HepG2 (cell line): ENCODE measurements around the gene SF3B5. TPM values are rescaled to one million over a fixed set of nuclear protein-coding genes. Genes with fewer than 3 reads are reported as not detected.

Experiments used
- ATAC-seq: fragments of 200-7000 bp; cut with Tn5 transposase; 3 replicates; pipeline ENCODE4 v1.9.1; 2020; ENCODE audit warnings: mild to moderate bottlenecking, moderate library complexity
- BruUV-seq: library from RNA; stranded (reverse); fragments of 400-500 nt; replicated peaks from 2 replicates; lab custom pipeline; 2021; lab: Mats Ljungman, UMichigan
- CTCF ChIA-PET: fragments of 300-600 bp; formaldehyde crosslinking; extraction: SDS; loops from one replicate; lab custom pipeline; 2021; ENCODE audit warnings: low total read pairs, inconsistent platforms, low intra/inter-chr PET ratio; lab: Yijun Ruan, JAX
- POLR2A ChIA-PET: fragments of 350-600 bp; sonication (Branson Sonifier 250); formaldehyde crosslinking; loops from one replicate; lab custom pipeline; 2020; ENCODE audit warnings: antibody characterized with exemption, inconsistent platforms; lab: Yijun Ruan, JAX
- DNase-seq: peaks from one replicate; pipeline ENCODE4 v3.0.0-alpha.2; 2015; ENCODE audit warnings: low spot score
- FAIRE-seq: peaks from 3 replicates; lab custom pipeline; 2011; peaks lifted over from hg19 to GRCh38; lab: Jason Lieb, UNC
- H2AFZ ChIP-seq: one replicate; pipeline ENCODE4 v1.6.1; 2011; ENCODE audit warnings: low read length, inconsistent platforms
- H3K27ac ChIP-seq: fragments of 300-600 bp; 3 replicates; pipeline ENCODE4 v1.8.0; 2011; ENCODE audit warnings: mixed run types, mild to moderate bottlenecking, mixed read lengths, low read length, inconsistent platforms; ENCODE audit not compliant: insufficient read depth; ENCODE audit errors: extremely low read length
- H3K27me3 ChIP-seq, 2 experiments: fragments of 200-600 bp in 1 of 2; 2 replicates in 1 of 2; 3 replicates in 1 of 2; pipeline versions ENCODE4 v1.6.0 to v1.8.0; 2011; ENCODE audit warnings: low read length in 2 of 2, mild to moderate bottlenecking in 2 of 2, moderate library complexity in 2 of 2, inconsistent platforms in 1 of 2; ENCODE audit not compliant: insufficient read depth in 2 of 2, control insufficient read depth in 1 of 2
- H3K36me3 ChIP-seq, 2 experiments: fragments of 200-600 bp in 1 of 2; replicated peaks in 1 of 2; 2 replicates in 1 of 2; 3 replicates in 1 of 2; pipeline versions ENCODE4 v1.5.1 to v1.8.0; 2011; ENCODE audit warnings: low read length in 2 of 2, inconsistent platforms in 1 of 2; ENCODE audit not compliant: insufficient read depth in 2 of 2, control insufficient read depth in 1 of 2
- H3K4me1 ChIP-seq: 2 replicates; pipeline ENCODE4 v1.5.1; 2012; ENCODE audit warnings: low read length, inconsistent platforms; ENCODE audit not compliant: insufficient read depth
- H3K4me2 ChIP-seq: 2 replicates; pipeline ENCODE4 v1.6.0; 2011; ENCODE audit warnings: low read depth, low read length, inconsistent platforms
- H3K4me3 ChIP-seq, 3 experiments: fragments of 200-600 bp in 1 of 3; sonication (generic), shearing (Covaris generic) in 1 of 3; replicated peaks in 1 of 3; 2 replicates each; pipeline ENCODE4 v1.5.1; 2011 to 2016; ENCODE audit warnings: low read length in 3 of 3, inconsistent platforms in 2 of 3, low read depth in 2 of 3, mild to moderate bottlenecking in 2 of 3, control low read depth in 1 of 3, mixed read lengths in 1 of 3; ENCODE audit not compliant: insufficient read depth in 1 of 3
- H3K79me2 ChIP-seq: one replicate; pipeline ENCODE4 v1.6.1; 2011; ENCODE audit warnings: low read length, inconsistent platforms; ENCODE audit not compliant: insufficient read depth
- H3K9ac ChIP-seq: 2 replicates; pipeline ENCODE4 v1.6.0; 2011; ENCODE audit warnings: mild to moderate bottlenecking, low read depth, low read length, inconsistent platforms; ENCODE audit not compliant: insufficient read depth
- H3K9me3 ChIP-seq: 2 replicates; pipeline ENCODE4 v1.5.1; 2012; ENCODE audit warnings: mild to moderate bottlenecking, low read length
- H4K20me1 ChIP-seq: 2 replicates; pipeline ENCODE4 v1.6.0; 2011; ENCODE audit warnings: inconsistent platforms, mild to moderate bottlenecking, low read length, moderate library complexity; ENCODE audit not compliant: insufficient read depth
- ARHGAP35 ChIP-seq: sonication (generic); formaldehyde crosslinking; IDR thresholded peaks from 2 replicates; pipeline ENCODE4 v1.9.0; 2022; ENCODE audit warnings: mild to moderate bottlenecking, inconsistent platforms, moderate library complexity, missing genetic modification reagents, borderline replicate concordance
- ARID2 ChIP-seq: sonication (generic); formaldehyde crosslinking; IDR thresholded peaks from 2 replicates; pipeline ENCODE4 v1.8.1; 2022; ENCODE audit warnings: mild to moderate bottlenecking, missing genetic modification reagents, borderline replicate concordance
- BATF2 ChIP-seq: sonication (generic); formaldehyde crosslinking; IDR thresholded peaks from 2 replicates; pipeline ENCODE4 v1.8.0; 2022; ENCODE audit warnings: mild to moderate bottlenecking, missing genetic modification reagents, moderate library complexity
- EZH2 ChIP-seq: conservative IDR thresholded peaks from 2 replicates; pipeline ENCODE4 v1.6.1; 2012; ENCODE audit warnings: mild to moderate bottlenecking, low read depth, low read length, moderate library complexity
- GMEB1 ChIP-seq: sonication (generic); formaldehyde crosslinking; IDR thresholded peaks from 2 replicates; pipeline ENCODE4 v1.5.1; 2020; ENCODE audit warnings: missing genetic modification reagents, mild to moderate bottlenecking, borderline replicate concordance
- HMG20A ChIP-seq: IDR thresholded peaks from 2 replicates; pipeline ENCODE4 v1.6.1; 2016; ENCODE audit warnings: borderline replicate concordance
- KMT2B ChIP-seq: IDR thresholded peaks from 2 replicates; pipeline ENCODE4 v1.6.1; 2016; ENCODE audit warnings: missing genetic modification reagents, missing compliant biosample characterization
- MYC ChIP-seq: sonication (generic); formaldehyde crosslinking; IDR thresholded peaks from 2 replicates; pipeline ENCODE4 v1.9.0; 2021; ENCODE audit warnings: missing genetic modification reagents, borderline replicate concordance
- RFX3 ChIP-seq: IDR thresholded peaks from 2 replicates; pipeline ENCODE4 v1.6.1; 2016; ENCODE audit warnings: missing biosample characterization, missing genetic modification reagents
- SMYD3 ChIP-seq: sonication (generic); formaldehyde crosslinking; IDR thresholded peaks from 2 replicates; pipeline ENCODE4 v1.8.1; 2023; ENCODE audit warnings: mild to moderate bottlenecking, missing genetic modification reagents
- SNAPC2 ChIP-seq: sonication (generic); formaldehyde crosslinking; IDR thresholded peaks from 2 replicates; pipeline ENCODE4 v1.8.1; 2022; ENCODE audit warnings: mild to moderate bottlenecking, missing genetic modification reagents
- SNRNP70 ChIP-seq: fragments of 200-400 bp; formaldehyde crosslinking; IDR thresholded peaks from 2 replicates; pipeline ENCODE4 v1.6.1; 2017; ENCODE audit warnings: mild to moderate bottlenecking, low read depth, low read length, moderate library complexity
- TARDBP ChIP-seq: sonication (generic); formaldehyde crosslinking; IDR thresholded peaks from 2 replicates; pipeline ENCODE4 v1.8.0; 2022; ENCODE audit warnings: mild to moderate bottlenecking, missing genetic modification reagents
- ZBTB7A ChIP-seq: sonication (generic); formaldehyde crosslinking; IDR thresholded peaks from 2 replicates; pipeline ENCODE4 v1.8.0; 2022; ENCODE audit warnings: mild to moderate bottlenecking, missing genetic modification reagents
- ZNF383 ChIP-seq: sonication (generic); formaldehyde crosslinking; IDR thresholded peaks from 2 replicates; pipeline ENCODE4 v1.4.0; 2020; ENCODE audit warnings: missing genetic modification reagents, mild to moderate bottlenecking, borderline replicate concordance
- WGBS: methylation state at CpG from one replicate; pipeline ENCODE4 v1.1.6; 2017; ENCODE audit warnings: low lambda C conversion rate; 5-methylcytosine and 5-hydroxymethylcytosine counted together
- in situ Hi-C: cut with HindIII; loops from 2 replicates; pipeline ENCODE4 v1.10.0; 2017; ENCODE audit warnings: low pct_unique_long_range_greater_than_20kb; ENCODE audit not compliant: extremely low pct_ligation_motif_present
- intact Hi-C: fragments of 100-400 bp; cut with micrococcal nuclease; formaldehyde crosslinking; loops from one replicate; pipeline ENCODE4 v1.10.0; 2022; ENCODE audit not compliant: unreplicated experiment
- polyA plus RNA-seq, 8 experiments: library from polyadenylated mRNA; depleted of rRNA in 3 of 8; stranded (reverse) in 7 of 8; unstranded in 1 of 8; fragments of >200 nt; fragmentation: Illumina TruSeq in 4 of 8; extraction: Trizol in 4 of 8; gene quantifications; 2 replicates each; pipeline versions ENCODE4 v1.2.1 to v1.2.3, GENCODE V29; 2011 to 2016; ENCODE audit warnings: low read depth in 4 of 8, missing spikeins in 1 of 8, mixed read lengths in 1 of 8; ENCODE audit not compliant: insufficient read depth in 1 of 8
- total RNA-seq, 5 experiments: library from RNA; depleted of rRNA; stranded (reverse); fragments of >200 nt; fragmentation: Illumina TruSeq; extraction: Trizol; gene quantifications; 2 replicates each; pipeline ENCODE4 v1.2.3, GENCODE V29; 2016; ENCODE audit warnings: low read depth in 1 of 5
- TF ChIP-seq, protein P1 (sequence below): sonication (generic); formaldehyde crosslinking; conservative IDR thresholded peaks from 2 replicates; pipeline ENCODE4 v1.8.1; 2023; ENCODE audit warnings: missing genetic modification reagents
- TF ChIP-seq, protein P2 (sequence below): sonication (generic); formaldehyde crosslinking; IDR thresholded peaks from 2 replicates; pipeline ENCODE4 v1.8.1; 2023; ENCODE audit warnings: mild to moderate bottlenecking, missing genetic modification reagents, borderline replicate concordance
- TF ChIP-seq, protein P3 (sequence below), 2 experiments: sonication (generic) in 1 of 2; formaldehyde crosslinking in 1 of 2; IDR thresholded peaks; 2 replicates each; pipeline versions ENCODE4 v1.5.1 to v1.6.1; 2011 to 2020; ENCODE audit warnings: borderline replicate concordance in 1 of 2, low read depth in 1 of 2, low read length in 1 of 2, mild to moderate bottlenecking in 1 of 2, missing genetic modification reagents in 1 of 2, moderate library complexity in 1 of 2

Gene SF3B5
- total and polyA plus RNA-seq, 2 of the 13 experiments (the other 11 are each of a cell fraction or from before 2014, with no cell fraction given), result 263 to 292 TPM

- BruUV-seq, result no TSS peak
- Histone ChIP-seq H3K4me2 (peak overlapping the region; percentile 88), H2AFZ (peak overlapping the region; percentile 5), H3K4me1 (peaks cover 14% of the 10 kb centered on the region), H3K27ac (no peak overlapping the region), H3K79me2 (no peaks in the 10 kb centered on the region), H3K9ac (peak overlapping the region; percentile 16; the same call in 1 of the 2 replicates), H4K20me1 (no peaks in the 10 kb centered on the region), H3K27me3 (peaks cover 0 to 51% of the 10 kb centered on the region in 2 experiments; a peak in 4 of 5 replicates), H3K36me3 (no peaks in the 10 kb centered on the region), H3K9me3 (no peaks in the 10 kb centered on the region), H3K4me3 (peak overlapping the region; percentile 59 to 73 (median 69))
- ChIA-PET CTCF (no interaction called here), POLR2A (no interaction called here)
- FAIRE-seq (no peak), ATAC-seq (peak; percentile 57), DNase-seq (no peak)
- in situ Hi-C loops, result no loop called here
- intact Hi-C loops, result no loop called here
- WGBS, result 2% methylated on average over 15 of the region's 16 CpGs
- no peak for TF ChIP-seq ZBTB7A
- no peak for TF ChIP-seq HMG20A (CRISPR knock-in tag)
- TF ChIP-seq, protein P1, sequence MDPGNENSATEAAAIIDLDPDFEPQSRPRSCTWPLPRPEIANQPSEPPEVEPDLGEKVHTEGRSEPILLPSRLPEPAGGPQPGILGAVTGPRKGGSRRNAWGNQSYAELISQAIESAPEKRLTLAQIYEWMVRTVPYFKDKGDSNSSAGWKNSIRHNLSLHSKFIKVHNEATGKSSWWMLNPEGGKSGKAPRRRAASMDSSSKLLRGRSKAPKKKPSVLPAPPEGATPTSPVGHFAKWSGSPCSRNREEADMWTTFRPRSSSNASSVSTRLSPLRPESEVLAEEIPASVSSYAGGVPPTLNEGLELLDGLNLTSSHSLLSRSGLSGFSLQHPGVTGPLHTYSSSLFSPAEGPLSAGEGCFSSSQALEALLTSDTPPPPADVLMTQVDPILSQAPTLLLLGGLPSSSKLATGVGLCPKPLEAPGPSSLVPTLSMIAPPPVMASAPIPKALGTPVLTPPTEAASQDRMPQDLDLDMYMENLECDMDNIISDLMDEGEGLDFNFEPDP (CRISPR knock-in tag), result 0 out of 2 replicates have a peak, but pooled peaks have one; percentile 24
- TF ChIP-seq SNRNP70, result no peak
- no peak for TF ChIP-seq BATF2 (CRISPR knock-in tag)
- TF ChIP-seq SMYD3 (CRISPR knock-in tag), result peak; percentile 51; the same call in 1 of the 2 replicates
- TF ChIP-seq ZNF383 (CRISPR knock-in tag), result 0 out of 2 replicates have a peak, but pooled peaks have one; percentile 1
- no peak for TF ChIP-seq ARHGAP35
- TF ChIP-seq EZH2, result peak; percentile 72; the same call in 1 of the 2 replicates
- peak; percentile 84 for TF ChIP-seq ARID2 (CRISPR knock-in tag)
- TF ChIP-seq, protein P2, sequence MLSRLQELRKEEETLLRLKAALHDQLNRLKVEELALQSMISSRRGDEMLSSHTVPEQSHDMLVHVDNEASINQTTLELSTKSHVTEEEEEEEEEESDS (CRISPR knock-in tag), result 0 out of 2 replicates have a peak, but pooled peaks have one; percentile 45
- 0 out of 2 replicates have a peak, but pooled peaks have one; percentile 54 for TF ChIP-seq SNAPC2 (CRISPR knock-in tag)
- no peak for TF ChIP-seq GMEB1 (CRISPR knock-in tag)
- no peak for TF ChIP-seq MYC
- TF ChIP-seq, protein P3, sequence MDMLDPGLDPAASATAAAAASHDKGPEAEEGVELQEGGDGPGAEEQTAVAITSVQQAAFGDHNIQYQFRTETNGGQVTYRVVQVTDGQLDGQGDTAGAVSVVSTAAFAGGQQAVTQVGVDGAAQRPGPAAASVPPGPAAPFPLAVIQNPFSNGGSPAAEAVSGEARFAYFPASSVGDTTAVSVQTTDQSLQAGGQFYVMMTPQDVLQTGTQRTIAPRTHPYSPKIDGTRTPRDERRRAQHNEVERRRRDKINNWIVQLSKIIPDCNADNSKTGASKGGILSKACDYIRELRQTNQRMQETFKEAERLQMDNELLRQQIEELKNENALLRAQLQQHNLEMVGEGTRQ (IDR thresholded peaks at IDR 0.05; ENCODE audit: low read depth, low read length), result no peak
- TF ChIP-seq, protein P3 (CRISPR knock-in tag; IDR thresholded peaks at IDR 0.05; ENCODE audit: borderline replicate concordance), result 0 out of 2 replicates have a peak, but pooled peaks have one; percentile 28
- TF ChIP-seq TARDBP (CRISPR knock-in tag), result peak; percentile 50; the same call in 1 of the 2 replicates
- no peak for TF ChIP-seq RFX3 (CRISPR knock-in tag)
- TF ChIP-seq KMT2B, result no peak
Measured at GRCh38 chr6:144063246-144063743, 32.1 kb downstream of the SF3B5 start.
